A549 treated with Mapracorat at 1 μM for 4 hours (cell line): ENCODE measurements around the gene MTAP. TPM values are rescaled to one million over a fixed set of nuclear protein-coding genes. Genes with fewer than 3 reads are reported as not detected.

Experiments
- total RNA-seq: library from RNA; stranded (reverse); fragments of 200-300 nt; extraction: Qiagen RNA extraction; gene quantifications from 5 replicates; pipeline ENCODE4 v1.2.3, GENCODE V29; 2022

The MTAP gene
- 4.9 to 17.0 TPM (median 7.1 TPM) in 5 replicates for total RNA-seq

GRCh38 chr9:21802418-21803000 is at the start of gene MTAP:
TSS of gene MTAP (plus strand) at chr9:21802636. CDS start at chr9:21802749, 113 bp downstream.

Other genes with a start within 250 kb of the MTAP start
- not detected in 5 replicates for gene CDKN2A, start 191.8 kb downstream of the MTAP start, total RNA-seq
- gene CDKN2B-AS1, start 192.2 kb downstream of the MTAP start, total RNA-seq: not detected in 5 replicates
- not detected in 5 replicates for gene CDKN2B, start 206.7 kb downstream of the MTAP start, total RNA-seq